GM19025 (cell line): ENCODE results near the gene TLCD3B.

Experiments used
- ATAC-seq: cut with Tn5 transposase; IDR thresholded peaks from one replicate; pipeline ENCODE4 v1.9.1; 2021; ENCODE audit warnings: mild to moderate bottlenecking, low read depth, moderate library complexity; ENCODE audit not compliant: unreplicated experiment

TLCD3B gene

GRCh38 chr16:29975134-29975538, 55.9 kb downstream of the TLCD3B start:
- no peak for ATAC-seq
